Bronchial epithelial cell (primary cell): ENCODE results near the gene DDIT4L. TPM values are rescaled to one million over a fixed set of nuclear protein-coding genes. Genes with fewer than 3 reads are reported as not detected.

Experiments
- DNase-seq: peaks from one replicate; pipeline ENCODE4 v3.0.0-alpha.2; 2010; ENCODE audit warnings: low read depth
- FAIRE-seq: peaks from 2 replicates; lab custom pipeline; 2011; peaks lifted over from hg19 to GRCh38; lab: Jason Lieb, UNC
- H3K27me3 ChIP-seq: 2 replicates; pipeline ENCODE4 v1.5.1; 2011; ENCODE audit warnings: low read length; ENCODE audit not compliant: control insufficient read depth, insufficient read depth
- H3K36me3 ChIP-seq: 2 replicates; pipeline ENCODE4 v1.5.1; 2011; ENCODE audit warnings: low read length; ENCODE audit not compliant: control insufficient read depth, insufficient read depth
- H3K4me3 ChIP-seq: 2 replicates; pipeline ENCODE4 v1.5.1; 2011; ENCODE audit warnings: mild to moderate bottlenecking, low read depth, low read length, control low read depth
- CTCF ChIP-seq: IDR thresholded peaks from 2 replicates; pipeline ENCODE4 v1.5.1; 2011; ENCODE audit warnings: mild to moderate bottlenecking, moderate library complexity, low read length, control low read depth, inconsistent platforms; ENCODE audit not compliant: insufficient read depth, severe bottlenecking
- total RNA-seq: library from RNA; depleted of rRNA; stranded (reverse); fragments of >200 nt; gene quantifications from 2 replicates; pipeline ENCODE4 v1.2.1, GENCODE V29; 2014

The DDIT4L gene
- total RNA-seq = 0.26 TPM in 2 replicates

- no peak for TF ChIP-seq CTCF
- peaks cover 13% of the 10 kb centered on the region for H3K27me3 ChIP-seq
- no peak for FAIRE-seq
- H3K36me3 ChIP-seq = no peaks in the 10 kb centered on the region
- peak; percentile 10 for DNase-seq
- peak within 1 kb of the TSS; percentile 40 for H3K4me3 ChIP-seq
Measured at GRCh38 chr4:100189820-100190642, at the start of gene DDIT4L. Gene DDIT4L, minus strand, starts transcription at chr4:100190468. Its CDS starts 485 bp downstream, at chr4:100189983.

GRCh38 chr4:100240008-100240407, 49.7 kb upstream of the DDIT4L start:
- no peak overlapping the region for H3K4me3 ChIP-seq
- TF ChIP-seq CTCF = no peak
- no peak for DNase-seq
- H3K36me3 ChIP-seq = no peaks in the 10 kb centered on the region
- no peak for FAIRE-seq
- H3K27me3 ChIP-seq = no peaks in the 10 kb centered on the region

- no peak for FAIRE-seq
- TF ChIP-seq CTCF = no peak
- Histone ChIP-seq H3K36me3 (no peaks in the 10 kb centered on the region), H3K27me3 (no peaks in the 10 kb centered on the region), H3K4me3 (no peak overlapping the region)
- no peak for DNase-seq
Measured at GRCh38 chr4:100224721-100225120, 34.5 kb upstream of the DDIT4L start.

GRCh38 chr4:100224160-100224559, 33.9 kb upstream of the DDIT4L start:
- FAIRE-seq = no peak
- no peak for TF ChIP-seq CTCF
- no peak for DNase-seq
- Histone ChIP-seq H3K4me3 (no peak overlapping the region), H3K36me3 (no peaks in the 10 kb centered on the region), H3K27me3 (no peaks in the 10 kb centered on the region)

GRCh38 chr4:100208964-100209363, 18.7 kb upstream of the DDIT4L start:
- Histone ChIP-seq H3K4me3 (no peak overlapping the region), H3K27me3 (no peaks in the 10 kb centered on the region), H3K36me3 (no peaks in the 10 kb centered on the region)
- DNase-seq (no peak), FAIRE-seq (no peak)
- no peak for TF ChIP-seq CTCF
